ENCODE data around the gene SLC4A1AP. TPM values are rescaled to one million over a fixed set of nuclear protein-coding genes. Genes with fewer than 3 reads are reported as not detected.

Gene SLC4A1AP
- total and polyA plus RNA-seq, 2 experiments from 2014 or later = 24.3 to 29.2 TPM

- peaks cover 26% of the 10 kb centered on the region for H3K36me3 ChIP-seq (ENCODE audit: insufficient read depth)
- Mint-ChIP-seq H3K9me3 (no peaks in the 10 kb centered on the region), H3K27me3 (ENCODE audit: insufficient read depth, low read depth, poor library complexity) (no peaks in the 10 kb centered on the region), H3K27ac (no peak overlapping the region), H3K4me1 (no peaks in the 10 kb centered on the region), H3K4me3 (no peak overlapping the region), H3K36me3 (ENCODE audit: low read depth) (peaks cover 50% of the 10 kb centered on the region)
- TF ChIP-seq EZH2phosphoT487 (IDR thresholded peaks at IDR 0.05; ENCODE audit: unreplicated experiment) = no peak
- TF ChIP-seq CTCF (conservative IDR thresholded peaks at IDR 0.05; ENCODE audit: low read depth in 2 of 2) = no peak
- no peak for TF ChIP-seq STAT1 (IDR thresholded peaks at IDR 0.05; ENCODE audit: unreplicated experiment)
- TF ChIP-seq JUNB (IDR thresholded peaks at IDR 0.05; ENCODE audit: unreplicated experiment) = no peak
- TF ChIP-seq ZNF462 (CRISPR knock-in tag; IDR thresholded peaks at IDR 0.05) = no peak
- TF ChIP-seq NANOG (IDR thresholded peaks at IDR 0.05; ENCODE audit: borderline replicate concordance) = no peak
- no peak overlapping the region for H3K27ac ChIP-seq (ENCODE audit: low read depth)
- H3K9me2 ChIP-seq (ENCODE audit: insufficient read depth) = no peaks in the 10 kb centered on the region
- ATAC-seq (no peak), DNase-seq (ENCODE audit: low spot score) (no peak)
- H3F3A ChIP-seq (replicated peaks; ENCODE audit: low read depth) = no peaks in the 10 kb centered on the region
- H3K4me1 ChIP-seq (ENCODE audit: insufficient read depth) = no peaks in the 10 kb centered on the region
- H4K20me1 ChIP-seq (replicated peaks; ENCODE audit: insufficient read depth) = peaks cover 4% of the 10 kb centered on the region; the same call in 1 of the 2 replicates
- no peak overlapping the region for H3K4me3 ChIP-seq
- no peak overlapping the region for H3K4me2 ChIP-seq
- H3K27me3 ChIP-seq (ENCODE audit: insufficient read depth) = no peaks in the 10 kb centered on the region
- no peaks in the 10 kb centered on the region for H3K79me2 ChIP-seq (replicated peaks; ENCODE audit: insufficient read depth)
- H2AFZ ChIP-seq = no peak overlapping the region
Observed at GRCh38 chr2:27638037-27638637, 25.6 kb upstream of the SLC4A1AP start.

Data from GM23338 (cell line).